HepG2 (cell line): Measurements from ENCODE around the gene CDC42SE2. TPM values are rescaled to one million over a fixed set of nuclear protein-coding genes. Genes with fewer than 3 reads are reported as not detected.

ENCODE experiments used
- ELF3 ChIP-seq: IDR thresholded peaks from 2 replicates; pipeline ENCODE4 v1.6.1; 2016; ENCODE audit warnings: missing genetic modification reagents, missing compliant biosample characterization
- FOXA1 ChIP-seq, 2 experiments: fragments of 450-650 bp in 1 of 2; sonication (generic) in 1 of 2; formaldehyde crosslinking in 1 of 2; IDR thresholded peaks; 2 replicates each; pipeline versions ENCODE4 v1.4.0 to v1.6.1; 2016 to 2020; ENCODE audit warnings: missing genetic modification reagents in 1 of 2
- MED8 ChIP-seq: sonication (generic); formaldehyde crosslinking; IDR thresholded peaks from 2 replicates; pipeline ENCODE4 v1.8.1; 2023; ENCODE audit warnings: mild to moderate bottlenecking, missing genetic modification reagents; ENCODE audit not compliant: insufficient replicate concordance
- PHF8 ChIP-seq: sonication (generic); formaldehyde crosslinking; IDR thresholded peaks from 2 replicates; pipeline ENCODE4 v1.5.0; 2020; ENCODE audit warnings: missing genetic modification reagents
- PITX1 ChIP-seq: sonication (generic); formaldehyde crosslinking; IDR thresholded peaks from 2 replicates; pipeline ENCODE4 v1.5.1; 2020; ENCODE audit warnings: mild to moderate bottlenecking, missing genetic modification reagents
- POLR2A ChIP-seq, 2 experiments: IDR thresholded peaks; 2 replicates each; pipeline ENCODE4 v1.6.1; 2011; ENCODE audit warnings: low read depth in 2 of 2, low read length in 2 of 2, mild to moderate bottlenecking in 1 of 2, moderate library complexity in 1 of 2; ENCODE audit not compliant: insufficient read depth in 1 of 2
- ZKSCAN8 ChIP-seq: IDR thresholded peaks from 2 replicates; pipeline ENCODE4 v1.6.1; 2016; ENCODE audit warnings: borderline replicate concordance, missing genetic modification reagents, missing compliant biosample characterization
- ZNF883 ChIP-seq: sonication (generic); formaldehyde crosslinking; IDR thresholded peaks from 2 replicates; pipeline ENCODE4 v1.5.1; 2020; ENCODE audit warnings: mild to moderate bottlenecking, missing genetic modification reagents; ENCODE audit errors: not compliant biosample characterization
- polyA plus RNA-seq, 8 experiments: library from polyadenylated mRNA; depleted of rRNA in 3 of 8; stranded (reverse) in 7 of 8; unstranded in 1 of 8; fragments of >200 nt; fragmentation: Illumina TruSeq in 4 of 8; extraction: Trizol in 4 of 8; gene quantifications; 2 replicates each; pipeline versions ENCODE4 v1.2.1 to v1.2.3, GENCODE V29; 2011 to 2016; ENCODE audit warnings: low read depth in 4 of 8, missing spikeins in 1 of 8, mixed read lengths in 1 of 8; ENCODE audit not compliant: insufficient read depth in 1 of 8
- total RNA-seq, 5 experiments: library from RNA; depleted of rRNA; stranded (reverse); fragments of >200 nt; fragmentation: Illumina TruSeq; extraction: Trizol; gene quantifications; 2 replicates each; pipeline ENCODE4 v1.2.3, GENCODE V29; 2016; ENCODE audit warnings: low read depth in 1 of 5
- TF ChIP-seq, protein P1 (sequence below): sonication (generic); formaldehyde crosslinking; IDR thresholded peaks from 2 replicates; pipeline ENCODE4 v1.5.1; 2020; ENCODE audit warnings: mild to moderate bottlenecking, moderate library complexity, missing genetic modification reagents
- TF ChIP-seq, protein P2 (sequence below): IDR thresholded peaks from 2 replicates; pipeline ENCODE4 v1.6.1; 2016; ENCODE audit warnings: low read depth, control low read depth
- TF ChIP-seq, protein P3 (sequence below): sonication (generic); formaldehyde crosslinking; IDR thresholded peaks from 2 replicates; pipeline ENCODE4 v1.4.0; 2020; ENCODE audit warnings: missing genetic modification reagents
- TF ChIP-seq, protein P4 (sequence below): sonication (generic); formaldehyde crosslinking; IDR thresholded peaks from 2 replicates; pipeline ENCODE4 v1.4.0; 2020; ENCODE audit warnings: mild to moderate bottlenecking, missing genetic modification reagents, borderline replicate concordance
- TF ChIP-seq, protein P5 (sequence below): sonication (generic); formaldehyde crosslinking; IDR thresholded peaks from 2 replicates; pipeline ENCODE4 v1.5.0; 2020; ENCODE audit warnings: mild to moderate bottlenecking, missing genetic modification reagents, borderline replicate concordance

The CDC42SE2 gene
- total and polyA plus RNA-seq, 2 of the 13 experiments (the other 11 are each of a cell fraction or from before 2014, with no cell fraction given), result 19.6 to 25.0 TPM

DNA sequence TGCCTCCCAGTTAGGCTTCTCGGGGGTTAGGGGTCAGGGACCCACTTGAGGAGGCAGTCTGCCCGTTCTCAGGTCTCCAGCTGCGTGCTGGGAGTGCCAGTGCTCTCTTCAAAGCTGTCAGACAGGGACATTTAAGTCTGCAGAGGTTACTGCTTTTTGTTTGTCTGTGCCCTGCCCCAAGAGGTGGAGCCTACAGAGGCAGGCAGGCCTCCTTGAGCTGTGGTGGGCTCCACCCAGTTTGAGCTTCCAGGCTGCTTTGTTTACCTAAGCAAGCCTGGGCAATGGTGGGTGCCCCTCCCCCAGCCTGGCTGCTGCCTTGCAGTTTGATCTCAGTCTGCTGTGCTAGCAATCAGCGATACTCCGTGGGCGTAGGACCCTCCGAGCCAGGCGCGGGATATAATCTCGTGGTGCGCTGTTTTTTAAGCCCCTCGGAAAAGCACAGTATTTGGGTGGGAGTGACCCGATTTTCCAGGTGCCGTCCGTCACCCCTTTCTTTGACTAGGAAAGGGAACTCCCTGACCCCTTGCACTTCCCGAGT, 48.5 kb downstream of the CDC42SE2 start (continued):
- TF ChIP-seq MED8 (peak; percentile 19), ZKSCAN8 (CRISPR knock-in tag) (0 out of 2 replicates have a peak, but pooled peaks have one; percentile 19), ELF3 (CRISPR knock-in tag) (peak; percentile 32; the same call in 1 of the 2 replicates), FOXA1 (IDR thresholded peaks at IDR 0.05) (peak; percentile 52; the same call in 1 of the 2 replicates), FOXA1 (CRISPR knock-in tag; IDR thresholded peaks at IDR 0.05) (peak; percentile 96), PITX1 (peak; percentile 53; the same call in 1 of the 2 replicates), POLR2A (IDR thresholded peaks at IDR 0.05; ENCODE audit: insufficient read depth in 1 of 2, low read depth in 2 of 2, low read length in 2 of 2) (0 out of 4 replicates have a peak, but pooled peaks of 1 of the 2 experiments have one; percentile 28), PHF8 (CRISPR knock-in tag) (peak; percentile 60; the same call in 1 of the 2 replicates), ZNF883 (CRISPR knock-in tag) (peak; percentile 52)
- TF ChIP-seq, protein P1, sequence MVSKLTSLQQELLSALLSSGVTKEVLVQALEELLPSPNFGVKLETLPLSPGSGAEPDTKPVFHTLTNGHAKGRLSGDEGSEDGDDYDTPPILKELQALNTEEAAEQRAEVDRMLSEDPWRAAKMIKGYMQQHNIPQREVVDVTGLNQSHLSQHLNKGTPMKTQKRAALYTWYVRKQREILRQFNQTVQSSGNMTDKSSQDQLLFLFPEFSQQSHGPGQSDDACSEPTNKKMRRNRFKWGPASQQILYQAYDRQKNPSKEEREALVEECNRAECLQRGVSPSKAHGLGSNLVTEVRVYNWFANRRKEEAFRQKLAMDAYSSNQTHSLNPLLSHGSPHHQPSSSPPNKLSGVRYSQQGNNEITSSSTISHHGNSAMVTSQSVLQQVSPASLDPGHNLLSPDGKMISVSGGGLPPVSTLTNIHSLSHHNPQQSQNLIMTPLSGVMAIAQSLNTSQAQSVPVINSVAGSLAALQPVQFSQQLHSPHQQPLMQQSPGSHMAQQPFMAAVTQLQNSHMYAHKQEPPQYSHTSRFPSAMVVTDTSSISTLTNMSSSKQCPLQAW (CRISPR knock-in tag), result peak; percentile 27; the same call in 1 of the 2 replicates
- TF ChIP-seq, protein P2, sequence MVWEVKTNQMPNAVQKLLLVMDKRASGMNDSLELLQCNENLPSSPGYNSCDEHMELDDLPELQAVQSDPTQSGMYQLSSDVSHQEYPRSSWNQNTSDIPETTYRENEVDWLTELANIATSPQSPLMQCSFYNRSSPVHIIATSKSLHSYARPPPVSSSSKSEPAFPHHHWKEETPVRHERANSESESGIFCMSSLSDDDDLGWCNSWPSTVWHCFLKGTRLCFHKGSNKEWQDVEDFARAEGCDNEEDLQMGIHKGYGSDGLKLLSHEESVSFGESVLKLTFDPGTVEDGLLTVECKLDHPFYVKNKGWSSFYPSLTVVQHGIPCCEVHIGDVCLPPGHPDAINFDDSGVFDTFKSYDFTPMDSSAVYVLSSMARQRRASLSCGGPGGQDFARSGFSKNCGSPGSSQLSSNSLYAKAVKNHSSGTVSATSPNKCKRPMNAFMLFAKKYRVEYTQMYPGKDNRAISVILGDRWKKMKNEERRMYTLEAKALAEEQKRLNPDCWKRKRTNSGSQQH, result peak; percentile 68; the same call in 1 of the 2 replicates
- TF ChIP-seq, protein P3, sequence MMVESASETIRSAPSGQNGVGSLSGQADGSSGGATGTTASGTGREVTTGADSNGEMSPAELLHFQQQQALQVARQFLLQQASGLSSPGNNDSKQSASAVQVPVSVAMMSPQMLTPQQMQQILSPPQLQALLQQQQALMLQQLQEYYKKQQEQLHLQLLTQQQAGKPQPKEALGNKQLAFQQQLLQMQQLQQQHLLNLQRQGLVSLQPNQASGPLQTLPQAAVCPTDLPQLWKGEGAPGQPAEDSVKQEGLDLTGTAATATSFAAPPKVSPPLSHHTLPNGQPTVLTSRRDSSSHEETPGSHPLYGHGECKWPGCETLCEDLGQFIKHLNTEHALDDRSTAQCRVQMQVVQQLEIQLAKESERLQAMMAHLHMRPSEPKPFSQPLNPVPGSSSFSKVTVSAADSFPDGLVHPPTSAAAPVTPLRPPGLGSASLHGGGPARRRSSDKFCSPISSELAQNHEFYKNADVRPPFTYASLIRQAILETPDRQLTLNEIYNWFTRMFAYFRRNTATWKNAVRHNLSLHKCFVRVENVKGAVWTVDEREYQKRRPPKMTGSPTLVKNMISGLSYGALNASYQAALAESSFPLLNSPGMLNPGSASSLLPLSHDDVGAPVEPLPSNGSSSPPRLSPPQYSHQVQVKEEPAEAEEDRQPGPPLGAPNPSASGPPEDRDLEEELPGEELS (CRISPR knock-in tag), result peak; percentile 65; the same call in 1 of the 2 replicates
- TF ChIP-seq, protein P4, sequence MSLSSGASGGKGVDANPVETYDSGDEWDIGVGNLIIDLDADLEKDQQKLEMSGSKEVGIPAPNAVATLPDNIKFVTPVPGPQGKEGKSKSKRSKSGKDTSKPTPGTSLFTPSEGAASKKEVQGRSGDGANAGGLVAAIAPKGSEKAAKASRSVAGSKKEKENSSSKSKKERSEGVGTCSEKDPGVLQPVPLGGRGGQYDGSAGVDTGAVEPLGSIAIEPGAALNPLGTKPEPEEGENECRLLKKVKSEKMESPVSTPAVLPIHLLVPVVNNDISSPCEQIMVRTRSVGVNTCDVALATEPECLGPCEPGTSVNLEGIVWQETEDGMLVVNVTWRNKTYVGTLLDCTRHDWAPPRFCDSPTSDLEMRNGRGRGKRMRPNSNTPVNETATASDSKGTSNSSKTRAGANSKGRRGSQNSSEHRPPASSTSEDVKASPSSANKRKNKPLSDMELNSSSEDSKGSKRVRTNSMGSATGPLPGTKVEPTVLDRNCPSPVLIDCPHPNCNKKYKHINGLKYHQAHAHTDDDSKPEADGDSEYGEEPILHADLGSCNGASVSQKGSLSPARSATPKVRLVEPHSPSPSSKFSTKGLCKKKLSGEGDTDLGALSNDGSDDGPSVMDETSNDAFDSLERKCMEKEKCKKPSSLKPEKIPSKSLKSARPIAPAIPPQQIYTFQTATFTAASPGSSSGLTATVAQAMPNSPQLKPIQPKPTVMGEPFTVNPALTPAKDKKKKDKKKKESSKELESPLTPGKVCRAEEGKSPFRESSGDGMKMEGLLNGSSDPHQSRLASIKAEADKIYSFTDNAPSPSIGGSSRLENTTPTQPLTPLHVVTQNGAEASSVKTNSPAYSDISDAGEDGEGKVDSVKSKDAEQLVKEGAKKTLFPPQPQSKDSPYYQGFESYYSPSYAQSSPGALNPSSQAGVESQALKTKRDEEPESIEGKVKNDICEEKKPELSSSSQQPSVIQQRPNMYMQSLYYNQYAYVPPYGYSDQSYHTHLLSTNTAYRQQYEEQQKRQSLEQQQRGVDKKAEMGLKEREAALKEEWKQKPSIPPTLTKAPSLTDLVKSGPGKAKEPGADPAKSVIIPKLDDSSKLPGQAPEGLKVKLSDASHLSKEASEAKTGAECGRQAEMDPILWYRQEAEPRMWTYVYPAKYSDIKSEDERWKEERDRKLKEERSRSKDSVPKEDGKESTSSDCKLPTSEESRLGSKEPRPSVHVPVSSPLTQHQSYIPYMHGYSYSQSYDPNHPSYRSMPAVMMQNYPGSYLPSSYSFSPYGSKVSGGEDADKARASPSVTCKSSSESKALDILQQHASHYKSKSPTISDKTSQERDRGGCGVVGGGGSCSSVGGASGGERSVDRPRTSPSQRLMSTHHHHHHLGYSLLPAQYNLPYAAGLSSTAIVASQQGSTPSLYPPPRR (CRISPR knock-in tag), result 0 out of 2 replicates have a peak, but pooled peaks have one; percentile 20
- TF ChIP-seq, protein P5, sequence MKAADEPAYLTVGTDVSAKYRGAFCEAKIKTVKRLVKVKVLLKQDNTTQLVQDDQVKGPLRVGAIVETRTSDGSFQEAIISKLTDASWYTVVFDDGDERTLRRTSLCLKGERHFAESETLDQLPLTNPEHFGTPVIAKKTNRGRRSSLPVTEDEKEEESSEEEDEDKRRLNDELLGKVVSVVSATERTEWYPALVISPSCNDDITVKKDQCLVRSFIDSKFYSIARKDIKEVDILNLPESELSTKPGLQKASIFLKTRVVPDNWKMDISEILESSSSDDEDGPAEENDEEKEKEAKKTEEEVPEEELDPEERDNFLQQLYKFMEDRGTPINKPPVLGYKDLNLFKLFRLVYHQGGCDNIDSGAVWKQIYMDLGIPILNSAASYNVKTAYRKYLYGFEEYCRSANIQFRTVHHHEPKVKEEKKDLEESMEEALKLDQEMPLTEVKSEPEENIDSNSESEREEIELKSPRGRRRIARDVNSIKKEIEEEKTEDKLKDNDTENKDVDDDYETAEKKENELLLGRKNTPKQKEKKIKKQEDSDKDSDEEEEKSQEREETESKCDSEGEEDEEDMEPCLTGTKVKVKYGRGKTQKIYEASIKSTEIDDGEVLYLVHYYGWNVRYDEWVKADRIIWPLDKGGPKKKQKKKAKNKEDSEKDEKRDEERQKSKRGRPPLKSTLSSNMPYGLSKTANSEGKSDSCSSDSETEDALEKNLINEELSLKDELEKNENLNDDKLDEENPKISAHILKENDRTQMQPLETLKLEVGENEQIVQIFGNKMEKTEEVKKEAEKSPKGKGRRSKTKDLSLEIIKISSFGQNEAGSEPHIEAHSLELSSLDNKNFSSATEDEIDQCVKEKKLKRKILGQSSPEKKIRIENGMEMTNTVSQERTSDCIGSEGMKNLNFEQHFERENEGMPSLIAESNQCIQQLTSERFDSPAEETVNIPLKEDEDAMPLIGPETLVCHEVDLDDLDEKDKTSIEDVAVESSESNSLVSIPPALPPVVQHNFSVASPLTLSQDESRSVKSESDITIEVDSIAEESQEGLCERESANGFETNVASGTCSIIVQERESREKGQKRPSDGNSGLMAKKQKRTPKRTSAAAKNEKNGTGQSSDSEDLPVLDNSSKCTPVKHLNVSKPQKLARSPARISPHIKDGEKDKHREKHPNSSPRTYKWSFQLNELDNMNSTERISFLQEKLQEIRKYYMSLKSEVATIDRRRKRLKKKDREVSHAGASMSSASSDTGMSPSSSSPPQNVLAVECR (CRISPR knock-in tag), result peak; percentile 44; the same call in 1 of the 2 replicates
